ENCODE measurements around the gene TNXB. TPM values are rescaled to one million over a fixed set of nuclear protein-coding genes. Genes with fewer than 3 reads are reported as not detected.
A peak's percentile ranks its signal among the peaks of the same experiment; 100 is the strongest.

TNXB gene
- total RNA-seq, 1 experiment from 2014 or later, result 1.8 TPM

- Histone ChIP-seq H3K27ac (ENCODE audit: low read length) (no peak overlapping the region), H3K9me3 (ENCODE audit: control insufficient read depth, insufficient read depth, low read depth, low read length) (no peaks in the 10 kb centered on the region), H3K36me3 (ENCODE audit: control insufficient read depth, insufficient read depth, low read length) (no peaks in the 10 kb centered on the region), H3K4me1 (ENCODE audit: control insufficient read depth, insufficient read depth, low read length) (no peaks in the 10 kb centered on the region), H3K4me3 (ENCODE audit: low read depth in 2 of 2, low read length in 2 of 2) (no peak overlapping the region), H3K27me3 (ENCODE audit: control insufficient read depth, insufficient read depth, low read length) (no peaks in the 10 kb centered on the region)
- no peak for TF ChIP-seq REST (IDR thresholded peaks at IDR 0.05; ENCODE audit: insufficient read depth in 1 of 2, low read depth in 2 of 2, low read length in 1 of 2)
- no peak for TF ChIP-seq CTCF (IDR thresholded peaks at IDR 0.05)
- TF ChIP-seq SIN3A (IDR thresholded peaks at IDR 0.05; ENCODE audit: borderline replicate concordance, insufficient read depth, low read depth, low read length), result no peak
- TF ChIP-seq POLR2AphosphoS5 (IDR thresholded peaks at IDR 0.05; ENCODE audit: low read depth, low read length), result no peak
- no peak for TF ChIP-seq TCF7L2 (IDR thresholded peaks at IDR 0.05; ENCODE audit: low read depth, low read length)
- DNase-seq (ENCODE audit: low read depth, low spot score) (no peak), ATAC-seq (0 out of 2 replicates have a peak, but pooled peaks have one; percentile 33)
- POLR2A ChIA-PET, result no interaction called here
- BruUV-seq (replicated peaks), result no TSS peak
- intact Hi-C loops (cut with micrococcal nuclease; ENCODE audit: unreplicated experiment) (no loop called here), in situ Hi-C loops (cut with HindIII; ENCODE audit: low pct_unique_long_range_greater_than_20kb, low sequenced_read_pairs) (no loop called here)
- CTCF ChIA-PET, result interaction anchor here (1.0 kb wide), 1 partner anchor 23 kb away, joined by 4 read pairs; no protein-coding TSS in a partner anchor
Observed at GRCh38 chr6:32070814-32071543, 38.2 kb downstream of the TNXB start.

- TF ChIP-seq TCF7L2 (IDR thresholded peaks at IDR 0.05; ENCODE audit: low read depth, low read length), result no peak
- no peak for TF ChIP-seq POLR2AphosphoS5 (IDR thresholded peaks at IDR 0.05; ENCODE audit: low read depth, low read length)
- no peak for TF ChIP-seq SIN3A (IDR thresholded peaks at IDR 0.05; ENCODE audit: borderline replicate concordance, insufficient read depth, low read depth, low read length)
- TF ChIP-seq REST (IDR thresholded peaks at IDR 0.05; ENCODE audit: insufficient read depth in 1 of 2, low read depth in 2 of 2, low read length in 1 of 2), result no peak
- TF ChIP-seq CTCF (IDR thresholded peaks at IDR 0.05), result no peak
- no peak for DNase-seq (ENCODE audit: low read depth, low spot score)
- Histone ChIP-seq H3K27me3 (ENCODE audit: control insufficient read depth, insufficient read depth, low read length) (no peaks in the 10 kb centered on the region), H3K27ac (ENCODE audit: low read length) (no peak overlapping the region), H3K36me3 (ENCODE audit: control insufficient read depth, insufficient read depth, low read length) (no peaks in the 10 kb centered on the region), H3K4me1 (ENCODE audit: control insufficient read depth, insufficient read depth, low read length) (no peaks in the 10 kb centered on the region), H3K9me3 (ENCODE audit: control insufficient read depth, insufficient read depth, low read depth, low read length) (no peaks in the 10 kb centered on the region), H3K4me3 (ENCODE audit: low read depth in 2 of 2, low read length in 2 of 2) (no peak overlapping the region)
- intact Hi-C loops (cut with micrococcal nuclease; ENCODE audit: unreplicated experiment) (no loop called here), in situ Hi-C loops (cut with HindIII; ENCODE audit: low pct_unique_long_range_greater_than_20kb, low sequenced_read_pairs) (no loop called here)
- no peak for ATAC-seq
- ChIA-PET POLR2A (no interaction called here), CTCF (no interaction called here)
- BruUV-seq (replicated peaks), result no TSS peak
Observed at GRCh38 chr6:32069878-32070515, 39.1 kb downstream of the TNXB start.
